ENCODE results near the gene FBXO21. TPM values are rescaled to one million over a fixed set of nuclear protein-coding genes. Genes with fewer than 3 reads are reported as not detected.

Gene FBXO21
- total RNA-seq, 1 donor from 2014 or later, result 62.7 TPM

GRCh38 chr12:117143008-117143532 lies 47.2 kb downstream of the FBXO21 start:
- H3K27ac Mint-ChIP-seq, result peak overlapping the region; percentile 83
- no peaks in the 10 kb centered on the region for H3K27me3 Mint-ChIP-seq
- DNase-seq (ENCODE audit: low spot score, unreplicated experiment), result no peak

GRCh38 chr12:117142094-117142493 lies 48.2 kb downstream of the FBXO21 start:
- no peak for TF ChIP-seq CTCF (IDR thresholded peaks at IDR 0.05; ENCODE audit: unreplicated experiment)
- peaks cover 24% of the 10 kb centered on the region for H3K4me1 Mint-ChIP-seq (ENCODE audit: low read depth)
- H3K9me3 Mint-ChIP-seq (ENCODE audit: low read depth), result no peaks in the 10 kb centered on the region
- no peak for DNase-seq (ENCODE audit: low spot score, unreplicated experiment)
- H3K27ac Mint-ChIP-seq, result peak overlapping the region; percentile 83
- no peaks in the 10 kb centered on the region for H3K27me3 Mint-ChIP-seq
- no peak overlapping the region for H3K4me3 Mint-ChIP-seq (ENCODE audit: low read depth)
- peaks cover 12% of the 10 kb centered on the region for H3K36me3 Mint-ChIP-seq (ENCODE audit: insufficient read depth)

More at GRCh38 chr12:117143008-117143532, 47.2 kb downstream of the FBXO21 start:
- Mint-ChIP-seq H3K4me1 (ENCODE audit: low read depth) (peaks cover 25% of the 10 kb centered on the region), H3K36me3 (ENCODE audit: insufficient read depth) (peaks cover 13% of the 10 kb centered on the region), H3K9me3 (ENCODE audit: low read depth) (no peaks in the 10 kb centered on the region), H3K4me3 (ENCODE audit: low read depth) (no peak overlapping the region)
- TF ChIP-seq CTCF (IDR thresholded peaks at IDR 0.05; ENCODE audit: unreplicated experiment), result no peak

- H3K36me3 Mint-ChIP-seq (ENCODE audit: insufficient read depth), result peaks cover 11% of the 10 kb centered on the region
- TF ChIP-seq CTCF (IDR thresholded peaks at IDR 0.05; ENCODE audit: unreplicated experiment), result no peak
- H3K9me3 Mint-ChIP-seq (ENCODE audit: low read depth), result no peaks in the 10 kb centered on the region
- DNase-seq (ENCODE audit: low spot score, unreplicated experiment), result no peak
- no peaks in the 10 kb centered on the region for H3K27me3 Mint-ChIP-seq
- peaks cover 24% of the 10 kb centered on the region for H3K4me1 Mint-ChIP-seq (ENCODE audit: low read depth)
- no peak overlapping the region for H3K27ac Mint-ChIP-seq
- no peak overlapping the region for H3K4me3 Mint-ChIP-seq (ENCODE audit: low read depth)
Measured at GRCh38 chr12:117141097-117141898, 49.0 kb downstream of the FBXO21 start.

- TF ChIP-seq CTCF (IDR thresholded peaks at IDR 0.05; ENCODE audit: unreplicated experiment), result no peak
- H3K36me3 Mint-ChIP-seq (ENCODE audit: insufficient read depth), result peaks cover 7% of the 10 kb centered on the region
- no peak overlapping the region for H3K27ac Mint-ChIP-seq
- DNase-seq (ENCODE audit: low spot score, unreplicated experiment), result no peak
- no peaks in the 10 kb centered on the region for H3K27me3 Mint-ChIP-seq
- H3K4me1 Mint-ChIP-seq (ENCODE audit: low read depth), result peaks cover 24% of the 10 kb centered on the region
- no peaks in the 10 kb centered on the region for H3K9me3 Mint-ChIP-seq (ENCODE audit: low read depth)
- no peak overlapping the region for H3K4me3 Mint-ChIP-seq (ENCODE audit: low read depth)
Measured at GRCh38 chr12:117140397-117141096, 49.7 kb downstream of the FBXO21 start.

- H3K9me3 Mint-ChIP-seq (ENCODE audit: low read depth), result no peaks in the 10 kb centered on the region
- no peak for TF ChIP-seq CTCF (IDR thresholded peaks at IDR 0.05; ENCODE audit: unreplicated experiment)
- H3K27ac Mint-ChIP-seq, result no peak overlapping the region
- H3K4me1 Mint-ChIP-seq (ENCODE audit: low read depth), result peaks cover 24% of the 10 kb centered on the region
- DNase-seq (ENCODE audit: low spot score, unreplicated experiment), result no peak
- no peaks in the 10 kb centered on the region for H3K27me3 Mint-ChIP-seq
- peaks cover 3% of the 10 kb centered on the region for H3K36me3 Mint-ChIP-seq (ENCODE audit: insufficient read depth)
- H3K4me3 Mint-ChIP-seq (ENCODE audit: low read depth), result no peak overlapping the region
Measured at GRCh38 chr12:117139025-117139717, 51.1 kb downstream of the FBXO21 start.

Data from progenitor cell of endocrine pancreas (in vitro differentiated cells).